SK-N-DZ (cell line): Measurements from ENCODE around the gene ACER2.
"Not testable (repeated sequence)": the region's sequence is repeated elsewhere in the genome, so short reads cannot be mapped to it uniquely, and the experiment has no call there.

Experiments
- DNase-seq: peaks from one replicate; pipeline ENCODE4 v3.0.0-alpha.2; 2015; ENCODE audit warnings: low spot score

The ACER2 gene

GRCh38 chr9:19408316-19408692 is 505 bp upstream of the ACER2 start:
- no peak for DNase-seq

- DNase-seq = peak; percentile 22
Measured at GRCh38 chr9:19409401-19410194, 789 bp downstream of the ACER2 start.

GRCh38 chr9:19410195-19410503 is 1.3 kb downstream of the ACER2 start:
- DNase-seq = no peak

GRCh38 chr9:19410594-19410993 is 1.8 kb downstream of the ACER2 start:
- DNase-seq = no peak

GRCh38 chr9:19411316-19411715 is 2.5 kb downstream of the ACER2 start:
- no peak for DNase-seq

- DNase-seq = not testable (repeated sequence)
Measured at GRCh38 chr9:19413456-19413855, 4.6 kb downstream of the ACER2 start.

GRCh38 chr9:19416143-19416542 is 7.3 kb downstream of the ACER2 start:
- DNase-seq = no peak

- DNase-seq = no peak
Measured at GRCh38 chr9:19420877-19421276, 12.1 kb downstream of the ACER2 start.

- DNase-seq = no peak
Measured at GRCh38 chr9:19423163-19423562, 14.4 kb downstream of the ACER2 start.

- no peak for DNase-seq
Measured at GRCh38 chr9:19424176-19424779, 15.5 kb downstream of the ACER2 start.

- DNase-seq = no peak
Measured at GRCh38 chr9:19429595-19429994, 20.8 kb downstream of the ACER2 start.

GRCh38 chr9:19430201-19430760 is 21.5 kb downstream of the ACER2 start:
- no peak for DNase-seq

- no peak for DNase-seq
Measured at GRCh38 chr9:19431361-19432171, 22.8 kb downstream of the ACER2 start.

- DNase-seq = no peak
Measured at GRCh38 chr9:19432473-19432872, 23.7 kb downstream of the ACER2 start.

GRCh38 chr9:19433729-19434128 is 24.9 kb downstream of the ACER2 start:
- not testable (repeated sequence) for DNase-seq

GRCh38 chr9:19440376-19440775 is 31.6 kb downstream of the ACER2 start:
- no peak for DNase-seq

- DNase-seq = no peak
Measured at GRCh38 chr9:19440823-19441580, 32.2 kb downstream of the ACER2 start.

- DNase-seq = no peak
Measured at GRCh38 chr9:19441730-19442129, 32.9 kb downstream of the ACER2 start.

GRCh38 chr9:19442240-19442639 is 33.4 kb downstream of the ACER2 start:
- no peak for DNase-seq

GRCh38 chr9:19445452-19445851 is 36.6 kb downstream of the ACER2 start:
- DNase-seq = no peak

GRCh38 chr9:19446361-19446861 is 37.6 kb downstream of the ACER2 start:
- DNase-seq = no peak
